Effector memory CD4-positive, alpha-beta T cell (primary cell): Measurements from ENCODE around the gene ANO3.

Experiments
- DNase-seq, 3 donors: peaks; one replicate each; pipeline ENCODE4 v3.0.0-alpha.2; 2020
- H3K27ac ChIP-seq: 2 replicates; pipeline ENCODE4 v1.7.0; 2013; ENCODE audit warnings: mild to moderate bottlenecking, low read length, moderate library complexity; ENCODE audit not compliant: insufficient read depth, poor library complexity, severe bottlenecking
- H3K27me3 ChIP-seq: replicated peaks from 2 replicates; pipeline ENCODE4 v1.7.0; 2013; ENCODE audit warnings: mild to moderate bottlenecking, low read length; ENCODE audit not compliant: insufficient read depth, control insufficient read depth, poor library complexity, severe bottlenecking
- H3K36me3 ChIP-seq: 2 replicates; pipeline ENCODE4 v1.7.0; 2013; ENCODE audit warnings: mild to moderate bottlenecking, low read length, moderate library complexity; ENCODE audit not compliant: control insufficient read depth, insufficient read depth
- H3K4me1 ChIP-seq: 2 replicates; pipeline ENCODE4 v1.7.0; 2013; ENCODE audit warnings: low read length, mild to moderate bottlenecking; ENCODE audit not compliant: control insufficient read depth, insufficient read depth, poor library complexity, severe bottlenecking
- H3K4me3 ChIP-seq: 2 replicates; pipeline ENCODE4 v1.7.0; 2013; ENCODE audit warnings: low read length, low read depth, mild to moderate bottlenecking; ENCODE audit not compliant: insufficient read depth, poor library complexity, severe bottlenecking
- H3K9me3 ChIP-seq: 2 replicates; pipeline ENCODE4 v1.7.0; 2013; ENCODE audit warnings: mild to moderate bottlenecking, low read length, moderate library complexity; ENCODE audit not compliant: control insufficient read depth

Gene ANO3

DNA sequence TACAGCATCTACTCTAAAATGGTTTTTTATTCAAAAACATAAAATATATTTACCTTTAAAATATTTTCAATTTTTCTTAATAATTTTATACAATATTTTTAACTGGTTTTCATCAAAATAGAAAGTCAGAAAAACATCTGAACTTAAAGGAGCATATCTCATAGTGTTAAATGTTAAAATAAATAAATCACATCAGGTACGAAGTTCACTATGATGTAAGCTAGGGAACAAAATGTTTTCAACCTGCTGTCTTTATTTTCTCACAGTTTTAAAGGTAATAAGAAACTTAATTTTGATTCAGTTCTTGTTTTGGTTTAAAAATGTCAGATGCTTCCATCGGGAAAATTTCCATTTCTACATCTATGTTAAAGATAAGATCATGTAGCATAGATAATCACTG, 142.5 kb downstream of the ANO3 start:
- Histone ChIP-seq H3K27ac (no peak overlapping the region), H3K4me3 (no peak overlapping the region), H3K36me3 (no peaks in the 10 kb centered on the region), H3K27me3 (no peaks in the 10 kb centered on the region), H3K9me3 (no peaks in the 10 kb centered on the region), H3K4me1 (no peaks in the 10 kb centered on the region)
- no peak for DNase-seq

- no peaks in the 10 kb centered on the region for H3K4me1 ChIP-seq
- DNase-seq = no peak
- H3K27me3 ChIP-seq = no peaks in the 10 kb centered on the region
- no peaks in the 10 kb centered on the region for H3K36me3 ChIP-seq
- H3K27ac ChIP-seq = no peak overlapping the region
- no peaks in the 10 kb centered on the region for H3K9me3 ChIP-seq
- H3K4me3 ChIP-seq = no peak overlapping the region
Measured at GRCh38 chr11:26477396-26477795, 145.5 kb downstream of the ANO3 start.

DNA sequence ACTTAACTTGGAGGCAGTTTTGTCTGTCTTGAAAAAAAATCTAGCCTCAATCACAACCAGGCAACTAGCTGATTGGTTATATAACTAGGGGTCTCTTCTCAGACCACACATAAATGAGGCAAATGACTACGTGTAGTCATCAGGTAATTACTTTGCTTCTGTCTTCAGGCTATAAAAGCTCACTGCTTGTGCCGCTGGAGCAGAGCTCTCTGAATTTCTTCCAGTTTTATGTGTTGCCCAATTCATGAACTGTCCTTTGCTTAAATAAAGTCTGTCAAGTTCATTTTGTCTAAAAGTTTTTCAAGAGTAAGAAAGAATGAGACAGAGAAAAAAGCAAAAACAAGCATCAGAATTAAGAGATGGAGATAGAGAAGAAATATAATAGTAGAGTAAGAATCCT, 146.8 kb downstream of the ANO3 start:
- H3K4me3 ChIP-seq = no peak overlapping the region
- H3K4me1 ChIP-seq = no peaks in the 10 kb centered on the region
- DNase-seq = no peak
- no peaks in the 10 kb centered on the region for H3K36me3 ChIP-seq
- no peaks in the 10 kb centered on the region for H3K27me3 ChIP-seq
- no peak overlapping the region for H3K27ac ChIP-seq
- no peaks in the 10 kb centered on the region for H3K9me3 ChIP-seq

DNA sequence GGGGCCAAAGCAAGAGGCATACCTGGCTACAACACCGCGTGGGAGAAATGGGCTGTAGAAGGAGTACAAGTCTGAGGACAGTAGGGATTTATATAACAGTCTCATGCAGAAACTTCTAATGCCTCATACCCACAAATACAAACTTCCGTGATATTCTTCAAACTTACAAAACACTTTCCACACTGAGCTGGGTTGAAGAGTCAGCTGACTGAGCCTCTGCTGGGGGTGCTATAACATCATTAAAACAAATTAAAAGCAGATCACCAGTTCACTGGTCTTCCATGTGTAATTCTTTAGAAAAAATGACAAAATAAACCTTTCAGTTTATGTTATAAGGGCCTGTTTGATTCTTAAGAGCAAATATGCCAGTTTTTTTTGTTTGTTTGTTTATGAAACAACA, 148.1 kb downstream of the ANO3 start:
- DNase-seq = no peak

DNA sequence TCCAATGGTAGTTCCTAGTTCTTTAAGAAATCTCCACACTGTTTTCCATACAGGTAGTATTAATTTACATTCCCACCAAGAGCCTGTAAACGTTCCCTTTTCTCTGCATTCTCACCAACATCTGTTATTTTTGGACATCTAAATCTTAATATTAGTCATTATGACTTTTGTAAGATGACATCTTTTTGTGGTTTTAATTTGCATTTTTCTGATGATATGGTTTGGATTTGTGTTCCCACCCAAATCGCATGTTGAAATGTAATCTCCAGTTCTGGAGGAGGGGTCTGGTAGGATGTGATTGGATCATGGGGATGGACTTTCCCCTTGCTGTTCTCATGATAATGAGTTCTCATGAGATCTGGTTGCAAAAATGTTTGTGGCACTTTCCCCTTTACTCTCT, 151.2 kb downstream of the ANO3 start:
- no peaks in the 10 kb centered on the region for H3K9me3 ChIP-seq
- H3K36me3 ChIP-seq = no peaks in the 10 kb centered on the region
- no peak overlapping the region for H3K27ac ChIP-seq
- no peak overlapping the region for H3K4me3 ChIP-seq
- H3K4me1 ChIP-seq = no peaks in the 10 kb centered on the region
- no peaks in the 10 kb centered on the region for H3K27me3 ChIP-seq
- DNase-seq = no peak

More for the DNA sequence above, 148.1 kb downstream of the ANO3 start:
- no peaks in the 10 kb centered on the region for H3K27me3 ChIP-seq
- H3K4me3 ChIP-seq = no peak overlapping the region
- no peaks in the 10 kb centered on the region for H3K4me1 ChIP-seq
- no peaks in the 10 kb centered on the region for H3K36me3 ChIP-seq
- H3K9me3 ChIP-seq = no peaks in the 10 kb centered on the region
- H3K27ac ChIP-seq = no peak overlapping the region

- H3K4me1 ChIP-seq = no peaks in the 10 kb centered on the region
- no peaks in the 10 kb centered on the region for H3K9me3 ChIP-seq
- no peaks in the 10 kb centered on the region for H3K36me3 ChIP-seq
- no peak overlapping the region for H3K27ac ChIP-seq
- no peak overlapping the region for H3K4me3 ChIP-seq
- DNase-seq = no peak
- H3K27me3 ChIP-seq = no peaks in the 10 kb centered on the region
Measured at GRCh38 chr11:26490546-26490945, 158.6 kb downstream of the ANO3 start.

DNA sequence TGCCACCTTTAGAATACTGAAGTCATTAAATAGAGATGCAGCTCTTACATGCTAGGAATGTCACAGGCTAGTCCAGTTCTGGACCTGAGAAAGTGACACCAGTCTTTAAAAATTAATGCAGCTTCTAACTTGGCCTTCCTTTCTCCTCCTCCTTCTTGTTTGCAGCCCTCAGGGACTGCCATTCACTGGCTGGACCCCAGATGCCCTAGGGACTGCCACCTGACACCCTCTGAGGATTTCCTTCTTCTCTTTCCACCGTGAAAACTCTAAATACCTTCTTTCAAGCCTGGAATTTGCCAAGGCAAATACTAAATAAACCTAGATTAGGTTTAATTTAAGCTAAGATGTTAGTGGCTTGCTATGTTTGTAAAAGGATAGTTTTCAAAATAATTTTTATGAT, 161.7 kb downstream of the ANO3 start:
- Histone ChIP-seq H3K4me3 (no peak overlapping the region), H3K27ac (no peak overlapping the region), H3K9me3 (no peaks in the 10 kb centered on the region), H3K36me3 (no peaks in the 10 kb centered on the region), H3K4me1 (no peaks in the 10 kb centered on the region), H3K27me3 (no peaks in the 10 kb centered on the region)
- DNase-seq = no peak

DNA sequence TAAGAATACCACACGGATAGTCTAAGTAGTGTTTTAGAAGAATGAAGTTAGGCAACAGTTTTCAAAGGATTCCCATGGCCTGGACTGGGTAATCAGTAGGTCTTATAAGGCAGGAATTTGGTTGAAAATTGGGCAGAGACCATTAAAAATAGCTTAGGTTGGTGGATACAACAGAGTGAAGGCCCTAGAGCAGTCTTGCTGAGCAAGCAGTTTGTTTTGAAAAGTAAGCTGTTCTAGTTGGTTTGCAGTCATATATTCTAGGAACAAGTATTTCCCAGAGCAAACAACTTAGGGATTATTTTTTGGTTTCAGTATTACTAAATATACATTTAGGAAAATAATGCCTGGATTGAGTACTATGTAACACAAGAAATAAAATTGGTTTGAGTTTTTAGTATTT, 175.3 kb downstream of the ANO3 start:
- Histone ChIP-seq H3K4me1 (no peaks in the 10 kb centered on the region), H3K4me3 (no peak overlapping the region), H3K9me3 (no peaks in the 10 kb centered on the region), H3K27ac (no peak overlapping the region), H3K27me3 (no peaks in the 10 kb centered on the region), H3K36me3 (no peaks in the 10 kb centered on the region)
- no peak for DNase-seq

GRCh38 chr11:26510164-26510563, 178.2 kb downstream of the ANO3 start:
- H3K9me3 ChIP-seq = no peaks in the 10 kb centered on the region
- H3K27me3 ChIP-seq = no peaks in the 10 kb centered on the region
- H3K36me3 ChIP-seq = no peaks in the 10 kb centered on the region
- H3K4me1 ChIP-seq = no peaks in the 10 kb centered on the region
- no peak for DNase-seq
- no peak overlapping the region for H3K4me3 ChIP-seq
- H3K27ac ChIP-seq = no peak overlapping the region

- no peak overlapping the region for H3K27ac ChIP-seq
Measured at GRCh38 chr11:26510756-26511155, 178.8 kb downstream of the ANO3 start.

GRCh38 chr11:26512196-26512595, 180.3 kb downstream of the ANO3 start:
- no peak for DNase-seq
- H3K4me3 ChIP-seq = no peak overlapping the region
- H3K36me3 ChIP-seq = no peaks in the 10 kb centered on the region
- H3K27me3 ChIP-seq = no peaks in the 10 kb centered on the region
- H3K4me1 ChIP-seq = no peaks in the 10 kb centered on the region
- no peaks in the 10 kb centered on the region for H3K9me3 ChIP-seq
- no peak overlapping the region for H3K27ac ChIP-seq

More at GRCh38 chr11:26510756-26511155, 178.8 kb downstream of the ANO3 start:
- H3K27me3 ChIP-seq = no peaks in the 10 kb centered on the region
- no peaks in the 10 kb centered on the region for H3K4me1 ChIP-seq
- no peaks in the 10 kb centered on the region for H3K9me3 ChIP-seq
- no peak overlapping the region for H3K4me3 ChIP-seq
- no peaks in the 10 kb centered on the region for H3K36me3 ChIP-seq
- no peak for DNase-seq
